CD4-positive, alpha-beta T cell treated with Interleukin-4 for 4 hours (primary cell): Measurements from ENCODE around the gene KLK13.

Experiments
- DNase-seq: peaks from one replicate; pipeline ENCODE4 v3.0.0-alpha.2; 2020

KLK13 gene

GRCh38 chr19:51018745-51019543, 45.9 kb downstream of the KLK13 start:
- DNase-seq, result no peak

GRCh38 chr19:51016798-51017683, 47.9 kb downstream of the KLK13 start:
- peak; percentile 27 for DNase-seq

- no peak for DNase-seq
Measured at GRCh38 chr19:51015691-51016267, 49.1 kb downstream of the KLK13 start.

GRCh38 chr19:51014242-51014641, 50.6 kb downstream of the KLK13 start:
- DNase-seq, result no peak

GRCh38 chr19:51012661-51013190, 52.2 kb downstream of the KLK13 start:
- DNase-seq, result no peak

GRCh38 chr19:51010066-51010795, 54.7 kb downstream of the KLK13 start:
- no peak for DNase-seq

GRCh38 chr19:51009061-51009891, 55.6 kb downstream of the KLK13 start:
- DNase-seq, result no peak

GRCh38 chr19:51007488-51007887, 57.4 kb downstream of the KLK13 start:
- DNase-seq, result no peak

GRCh38 chr19:51006406-51006805, 58.5 kb downstream of the KLK13 start:
- DNase-seq, result no peak
